OCI-LY1 (cell line): ENCODE measurements around the gene ABR.

Experiments
- EZH2 ChIP-seq: fragments of 200-600 bp; sonication (generic), shearing (Covaris generic); IDR thresholded peaks from 2 replicates; pipeline ENCODE4 v1.8.0; 2017; ENCODE audit warnings: borderline replicate concordance, mixed run types, mild to moderate bottlenecking, antibody characterized with exemption, low read length, moderate library complexity, mixed read lengths
- TF ChIP-seq, protein P1 (sequence below): fragments of 200-600 bp; sonication (generic), shearing (Covaris generic); IDR thresholded peaks from 2 replicates; pipeline ENCODE4 v1.5.1; 2017; ENCODE audit warnings: mild to moderate bottlenecking, antibody characterized with exemption, low read length, moderate library complexity, mixed read lengths

- TF ChIP-seq, protein P1, sequence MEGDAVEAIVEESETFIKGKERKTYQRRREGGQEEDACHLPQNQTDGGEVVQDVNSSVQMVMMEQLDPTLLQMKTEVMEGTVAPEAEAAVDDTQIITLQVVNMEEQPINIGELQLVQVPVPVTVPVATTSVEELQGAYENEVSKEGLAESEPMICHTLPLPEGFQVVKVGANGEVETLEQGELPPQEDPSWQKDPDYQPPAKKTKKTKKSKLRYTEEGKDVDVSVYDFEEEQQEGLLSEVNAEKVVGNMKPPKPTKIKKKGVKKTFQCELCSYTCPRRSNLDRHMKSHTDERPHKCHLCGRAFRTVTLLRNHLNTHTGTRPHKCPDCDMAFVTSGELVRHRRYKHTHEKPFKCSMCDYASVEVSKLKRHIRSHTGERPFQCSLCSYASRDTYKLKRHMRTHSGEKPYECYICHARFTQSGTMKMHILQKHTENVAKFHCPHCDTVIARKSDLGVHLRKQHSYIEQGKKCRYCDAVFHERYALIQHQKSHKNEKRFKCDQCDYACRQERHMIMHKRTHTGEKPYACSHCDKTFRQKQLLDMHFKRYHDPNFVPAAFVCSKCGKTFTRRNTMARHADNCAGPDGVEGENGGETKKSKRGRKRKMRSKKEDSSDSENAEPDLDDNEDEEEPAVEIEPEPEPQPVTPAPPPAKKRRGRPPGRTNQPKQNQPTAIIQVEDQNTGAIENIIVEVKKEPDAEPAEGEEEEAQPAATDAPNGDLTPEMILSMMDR: no peak
- no peak for TF ChIP-seq EZH2
Observed at GRCh38 chr17:1126801-1127550, 52.8 kb downstream of the ABR start.
